GM12878 (cell line): ENCODE results near the gene CRYBB1. TPM values are rescaled to one million over a fixed set of nuclear protein-coding genes. Genes with fewer than 3 reads are reported as not detected.

ENCODE experiments used
- ATAC-seq: fragments of 200-7000 bp; cut with Tn5 transposase; 3 replicates; pipeline ENCODE4 v1.9.1; 2020; ENCODE audit warnings: mild to moderate bottlenecking, moderate library complexity
- BruUV-seq: library from RNA; stranded (reverse); fragments of 400-500 nt; replicated peaks from 2 replicates; lab custom pipeline; 2021; lab: Mats Ljungman, UMichigan
- CTCF ChIA-PET: fragments of 300-600 bp; sonication (Branson Sonifier 250); formaldehyde crosslinking; extraction: SDS; loops from one replicate; lab custom pipeline; 2021; ENCODE audit warnings: inconsistent platforms; lab: Yijun Ruan, JAX
- POLR2A ChIA-PET: fragments of 350-600 bp; formaldehyde crosslinking; extraction: SDS; loops from one replicate; lab custom pipeline; 2021; ENCODE audit warnings: inconsistent platforms; lab: Charles Lee
- RAD21 ChIA-PET: fragments of 300-600 bp; sonication (Branson Sonifier 250); formaldehyde crosslinking; loops from one replicate; lab custom pipeline; 2023; ENCODE audit warnings: antibody characterized with exemption; ENCODE audit not compliant: unreplicated experiment; lab: Charles Lee
- SMC1A ChIA-PET: fragments of 300-600 bp; sonication (Branson Sonifier 250); formaldehyde crosslinking; loops from one replicate; lab custom pipeline; 2023; ENCODE audit not compliant: unreplicated experiment, uncharacterized antibody; lab: Charles Lee
- DNase-seq: peaks from one replicate; pipeline ENCODE4 v3.0.0-alpha.2; 2011; ENCODE audit warnings: low read depth, low spot score
- FAIRE-seq: peaks from 3 replicates; lab custom pipeline; 2011; peaks lifted over from hg19 to GRCh38; lab: Jason Lieb, UNC
- H2AFZ ChIP-seq: 2 replicates; pipeline ENCODE4 v1.6.0; 2011; ENCODE audit warnings: low read depth, low read length, control low read depth; ENCODE audit not compliant: control insufficient read depth
- H3K27ac ChIP-seq: 2 replicates; pipeline ENCODE4 v1.5.1; 2011; ENCODE audit warnings: control low read depth; ENCODE audit not compliant: control insufficient read depth, insufficient read depth
- H3K27me3 ChIP-seq, 2 experiments: replicated peaks in 1 of 2; 2 replicates each; pipeline versions ENCODE4 v1.6.0 to v1.6.1; 2011; ENCODE audit warnings: low read length in 1 of 2; ENCODE audit not compliant: control insufficient read depth in 2 of 2, insufficient read depth in 2 of 2
- H3K36me3 ChIP-seq, 2 experiments: 2 replicates each; pipeline ENCODE4 v1.5.1; 2011; ENCODE audit warnings: low read length in 1 of 2; ENCODE audit not compliant: control insufficient read depth in 2 of 2, insufficient read depth in 2 of 2
- H3K4me1 ChIP-seq: 2 replicates; pipeline ENCODE4 v1.6.1; 2011; ENCODE audit warnings: mild to moderate bottlenecking, low read length, moderate library complexity, mixed read lengths; ENCODE audit not compliant: control insufficient read depth, insufficient read depth
- H3K4me2 ChIP-seq: 2 replicates; pipeline ENCODE4 v1.6.0; 2011; ENCODE audit warnings: control low read depth; ENCODE audit not compliant: control insufficient read depth, insufficient read depth
- H3K4me3 ChIP-seq: fragments of 200-600 bp; sonication (generic); 2 replicates; pipeline ENCODE4 v1.5.1; 2016
- H3K79me2 ChIP-seq: 2 replicates; pipeline ENCODE4 v1.6.0; 2011; ENCODE audit warnings: low read length; ENCODE audit not compliant: control insufficient read depth, insufficient read depth
- H3K9ac ChIP-seq: 2 replicates; pipeline ENCODE4 v1.8.0; 2011; ENCODE audit warnings: low read length, control low read depth, mixed read lengths; ENCODE audit not compliant: control insufficient read depth, insufficient read depth
- H3K9me3 ChIP-seq: replicated peaks from 3 replicates; pipeline ENCODE4 v1.5.1; 2011; ENCODE audit warnings: mild to moderate bottlenecking, low read length; ENCODE audit not compliant: control insufficient read depth, insufficient read depth
- H4K20me1 ChIP-seq: 2 replicates; pipeline ENCODE4 v1.6.0; 2011; ENCODE audit not compliant: control insufficient read depth, insufficient read depth
- ASH2L ChIP-seq: fragments of 300-600, 200-600 bp; sonication (generic); IDR thresholded peaks from 2 replicates; pipeline ENCODE4 v1.6.1; 2017; ENCODE audit warnings: low read depth, mild to moderate bottlenecking, borderline replicate concordance
- JUNB ChIP-seq: IDR thresholded peaks from 2 replicates; pipeline ENCODE4 v1.6.1; 2016; ENCODE audit warnings: antibody characterized with exemption, mild to moderate bottlenecking
- MLLT1 ChIP-seq: fragments of 450-650 bp; IDR thresholded peaks from 2 replicates; pipeline ENCODE4 v1.6.1; 2016; ENCODE audit warnings: mild to moderate bottlenecking
- MXI1 ChIP-seq: fragments of 150-350 bp; IDR thresholded peaks from 2 replicates; pipeline ENCODE4 v1.6.1; 2011; ENCODE audit warnings: low read depth, mild to moderate bottlenecking, inconsistent platforms, low read length, improper control_type of control experiment
- PML ChIP-seq: IDR thresholded peaks from 2 replicates; pipeline ENCODE4 v1.6.1; 2012; ENCODE audit warnings: low read length, inconsistent platforms
- ZNF207 ChIP-seq: fragments of 450-650 bp; IDR thresholded peaks from 2 replicates; pipeline ENCODE4 v1.6.1; 2014; ENCODE audit warnings: antibody characterized with exemption, mild to moderate bottlenecking, borderline replicate concordance
- WGBS: methylation state at CpG from one replicate; pipeline ENCODE4 v1.1.6; 2016; ENCODE audit warnings: low lambda C conversion rate; ENCODE audit not compliant: insufficient replicate concordance, insufficient coverage; ENCODE audit errors: missing lambda C conversion rate; 5-methylcytosine and 5-hydroxymethylcytosine counted together
- in situ Hi-C: fragments of 300-500 bp; cut with MboI; formaldehyde crosslinking; loops from 9 replicates; pipeline ENCODE4 v1.14.3; 2018; ENCODE audit warnings: mixed read lengths
- intact Hi-C: fragments of 100-400 bp; cut with micrococcal nuclease; formaldehyde crosslinking; loops from one replicate; pipeline ENCODE4 v1.14.2; 2022; ENCODE audit not compliant: unreplicated experiment
- polyA plus RNA-seq, 11 experiments: library from polyadenylated mRNA; depleted of rRNA in 4 of 11; unstranded in 6 of 11; stranded (reverse) in 5 of 11; fragments of >200 nt; fragmentation: Nextera tagmentation in 4 of 11; fragmentation: Illumina TruSeq in 1 of 11; extraction: Ambion mirVana in 4 of 11; extraction: Trizol in 1 of 11; gene quantifications; 1 replicate in 1 of 11; 2 replicates in 10 of 11; pipeline versions ENCODE4 v1.2.1 to v1.2.3, GENCODE V29; 2011 to 2016; ENCODE audit warnings: inconsistent platforms in 2 of 11, missing spikeins in 2 of 11, low read depth in 1 of 11
- total RNA-seq, 4 experiments: library from RNA; depleted of rRNA in 3 of 4; stranded (reverse); fragments of >200 nt in 3 of 4; fragmentation: Illumina TruSeq in 1 of 4; extraction: Trizol in 1 of 4; gene quantifications; 2 replicates each; pipeline versions ENCODE4 v1.2.1 to v1.2.3, GENCODE V29; 2013 to 2021
- TF ChIP-seq, protein P1 (sequence below): fragments of 450-650 bp; formaldehyde crosslinking; IDR thresholded peaks from 2 replicates; pipeline ENCODE4 v1.4.0; 2020; ENCODE audit warnings: mild to moderate bottlenecking, moderate library complexity

The CRYBB1 gene
- total and polyA plus RNA-seq, 10 of the 15 experiments (the other 5 are each of a cell fraction or from before 2014, with no cell fraction given): 0.09 to 0.64 (median 0.23) TPM; not detected in 5

- Histone ChIP-seq H3K4me2 (no peak overlapping the region), H3K36me3 (no peaks in the 10 kb centered on the region), H3K4me3 (no peak overlapping the region), H3K9me3 (no peaks in the 10 kb centered on the region), H3K27ac (no peak overlapping the region), H2AFZ (no peak overlapping the region), H3K4me1 (peaks cover 44% of the 10 kb centered on the region), H3K79me2 (no peaks in the 10 kb centered on the region), H3K27me3 (no peaks in the 10 kb centered on the region), H4K20me1 (no peaks in the 10 kb centered on the region), H3K9ac (no peak overlapping the region)
- ChIA-PET POLR2A (no interaction called here), RAD21 (interaction anchor here (0.9 to 1.0 kb wide), 2 partner anchors 78 to 188 kb away, joined by 3 read pairs; no protein-coding TSS in a partner anchor), CTCF (interaction anchor here (0.6 to 5.4 kb wide), 4 partner anchors 25 to 164 kb away, joined by 3 to 44 read pairs (median 8); no protein-coding TSS in a partner anchor), SMC1A (interaction anchor here (0.8 kb wide), 1 partner anchor 164 kb away, joined by 3 read pairs; no protein-coding TSS in a partner anchor)
- no peak for FAIRE-seq
- intact Hi-C loops (loop anchor here (5.0 kb wide), 1 partner anchor 165 kb away; no protein-coding TSS in a partner anchor), in situ Hi-C loops (no loop called here)
- ATAC-seq: no peak
- WGBS: 74% methylated on average over 11 of the region's 13 CpGs
- no TSS peak for BruUV-seq
- DNase-seq: no peak
- no peak for TF ChIP-seq PML
- TF ChIP-seq, protein P1, sequence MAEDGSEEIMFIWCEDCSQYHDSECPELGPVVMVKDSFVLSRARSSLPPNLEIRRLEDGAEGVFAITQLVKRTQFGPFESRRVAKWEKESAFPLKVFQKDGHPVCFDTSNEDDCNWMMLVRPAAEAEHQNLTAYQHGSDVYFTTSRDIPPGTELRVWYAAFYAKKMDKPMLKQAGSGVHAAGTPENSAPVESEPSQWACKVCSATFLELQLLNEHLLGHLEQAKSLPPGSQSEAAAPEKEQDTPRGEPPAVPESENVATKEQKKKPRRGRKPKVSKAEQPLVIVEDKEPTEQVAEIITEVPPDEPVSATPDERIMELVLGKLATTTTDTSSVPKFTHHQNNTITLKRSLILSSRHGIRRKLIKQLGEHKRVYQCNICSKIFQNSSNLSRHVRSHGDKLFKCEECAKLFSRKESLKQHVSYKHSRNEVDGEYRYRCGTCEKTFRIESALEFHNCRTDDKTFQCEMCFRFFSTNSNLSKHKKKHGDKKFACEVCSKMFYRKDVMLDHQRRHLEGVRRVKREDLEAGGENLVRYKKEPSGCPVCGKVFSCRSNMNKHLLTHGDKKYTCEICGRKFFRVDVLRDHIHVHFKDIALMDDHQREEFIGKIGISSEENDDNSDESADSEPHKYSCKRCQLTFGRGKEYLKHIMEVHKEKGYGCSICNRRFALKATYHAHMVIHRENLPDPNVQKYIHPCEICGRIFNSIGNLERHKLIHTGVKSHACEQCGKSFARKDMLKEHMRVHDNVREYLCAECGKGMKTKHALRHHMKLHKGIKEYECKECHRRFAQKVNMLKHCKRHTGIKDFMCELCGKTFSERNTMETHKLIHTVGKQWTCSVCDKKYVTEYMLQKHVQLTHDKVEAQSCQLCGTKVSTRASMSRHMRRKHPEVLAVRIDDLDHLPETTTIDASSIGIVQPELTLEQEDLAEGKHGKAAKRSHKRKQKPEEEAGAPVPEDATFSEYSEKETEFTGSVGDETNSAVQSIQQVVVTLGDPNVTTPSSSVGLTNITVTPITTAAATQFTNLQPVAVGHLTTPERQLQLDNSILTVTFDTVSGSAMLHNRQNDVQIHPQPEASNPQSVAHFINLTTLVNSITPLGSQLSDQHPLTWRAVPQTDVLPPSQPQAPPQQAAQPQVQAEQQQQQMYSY (CRISPR knock-in tag): no peak
- TF ChIP-seq ASH2L: no peak
- no peak for TF ChIP-seq MLLT1
- no peak for TF ChIP-seq ZNF207
- TF ChIP-seq JUNB: no peak
- no peak for TF ChIP-seq MXI1
Measured at GRCh38 chr22:26667140-26667539, 49.3 kb upstream of the CRYBB1 start.
